Measurements from ENCODE around the gene DIP2C.

DNA sequence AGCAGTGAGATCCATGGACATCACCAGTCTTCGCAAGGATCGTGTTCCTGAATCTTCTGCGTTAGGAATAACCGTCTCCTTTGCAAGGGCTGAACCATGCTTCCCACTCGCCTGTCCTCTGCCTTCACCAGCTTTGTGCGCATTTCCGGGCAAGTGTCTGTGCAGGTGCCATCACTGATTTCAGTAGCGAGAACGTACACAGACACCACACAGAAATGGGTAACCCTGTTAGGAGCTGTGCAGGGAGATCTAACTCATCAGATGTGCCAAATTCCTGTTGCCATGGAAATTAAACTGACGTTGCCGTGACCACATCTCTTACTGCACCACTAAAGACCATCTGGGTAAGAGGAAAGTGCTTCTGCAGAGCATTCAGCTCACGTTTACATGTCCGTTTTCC is 146.3 kb downstream of the DIP2C start:
- TF ChIP-seq, protein P1, sequence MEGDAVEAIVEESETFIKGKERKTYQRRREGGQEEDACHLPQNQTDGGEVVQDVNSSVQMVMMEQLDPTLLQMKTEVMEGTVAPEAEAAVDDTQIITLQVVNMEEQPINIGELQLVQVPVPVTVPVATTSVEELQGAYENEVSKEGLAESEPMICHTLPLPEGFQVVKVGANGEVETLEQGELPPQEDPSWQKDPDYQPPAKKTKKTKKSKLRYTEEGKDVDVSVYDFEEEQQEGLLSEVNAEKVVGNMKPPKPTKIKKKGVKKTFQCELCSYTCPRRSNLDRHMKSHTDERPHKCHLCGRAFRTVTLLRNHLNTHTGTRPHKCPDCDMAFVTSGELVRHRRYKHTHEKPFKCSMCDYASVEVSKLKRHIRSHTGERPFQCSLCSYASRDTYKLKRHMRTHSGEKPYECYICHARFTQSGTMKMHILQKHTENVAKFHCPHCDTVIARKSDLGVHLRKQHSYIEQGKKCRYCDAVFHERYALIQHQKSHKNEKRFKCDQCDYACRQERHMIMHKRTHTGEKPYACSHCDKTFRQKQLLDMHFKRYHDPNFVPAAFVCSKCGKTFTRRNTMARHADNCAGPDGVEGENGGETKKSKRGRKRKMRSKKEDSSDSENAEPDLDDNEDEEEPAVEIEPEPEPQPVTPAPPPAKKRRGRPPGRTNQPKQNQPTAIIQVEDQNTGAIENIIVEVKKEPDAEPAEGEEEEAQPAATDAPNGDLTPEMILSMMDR (IDR thresholded peaks at IDR 0.05), result no peak
- TF ChIP-seq EZH2 (IDR thresholded peaks at IDR 0.05) (no peak), EZH2phosphoT487 (IDR thresholded peaks at IDR 0.05) (no peak)

Data from neural progenitor cell (in vitro differentiated cells).